Transverse colon (tissue), 4 donors: Measurements from ENCODE around the gene SH3RF3.

Experiments used
- CTCF ChIP-seq, 5 experiments: fragments of 200-600 bp in 3 of 5; fragments of 450-650 bp in 2 of 5; sonication (generic) in 3 of 5; IDR thresholded peaks; 1 replicate in 2 of 5; 2 replicates in 3 of 5; pipeline ENCODE4 v1.5.1; 2016 to 2017; ENCODE audit warnings: antibody characterized with exemption in 5 of 5, inconsistent platforms in 3 of 5, mild to moderate bottlenecking in 2 of 5, moderate library complexity in 1 of 5
- POLR2A ChIP-seq: fragments of 450-650 bp; IDR thresholded peaks from one replicate; pipeline ENCODE4 v1.6.1; 2016; ENCODE audit warnings: antibody characterized with exemption, mild to moderate bottlenecking, moderate library complexity
- POLR2AphosphoS5 ChIP-seq, 3 donors: sonication (generic); formaldehyde crosslinking; IDR thresholded peaks; one replicate each; pipeline ENCODE4 v1.6.1; 2016; ENCODE audit warnings: antibody characterized with exemption in 3 of 3

GRCh38 chr2:109186656-109187250 is 57.7 kb downstream of the SH3RF3 start:
- no peak for TF ChIP-seq CTCF (IDR thresholded peaks at IDR 0.05)
- TF ChIP-seq POLR2A: no peak
- no peak for TF ChIP-seq POLR2AphosphoS5 (IDR thresholded peaks at IDR 0.05)
